K562 (cell line): ENCODE results near the gene SNW1. TPM values are rescaled to one million over a fixed set of nuclear protein-coding genes. Genes with fewer than 3 reads are reported as not detected.

ENCODE experiments used
- AFF4 ChIP-seq: sonication (generic); formaldehyde crosslinking; IDR thresholded peaks from 2 replicates; pipeline ENCODE4 v1.8.0; 2023; ENCODE audit warnings: mild to moderate bottlenecking, missing genetic modification reagents
- ARID3A ChIP-seq: IDR thresholded peaks from 2 replicates; pipeline ENCODE4 v1.6.1; 2012; ENCODE audit warnings: low read depth, low read length, improper control_type of control experiment, borderline replicate concordance
- BCLAF1 ChIP-seq, 2 experiments: fragments of 450-650 bp in 1 of 2; IDR thresholded peaks; 2 replicates each; pipeline ENCODE4 v1.6.1; 2011 to 2017; ENCODE audit warnings: low read depth in 2 of 2, antibody characterized with exemption in 1 of 2, borderline replicate concordance in 1 of 2, low read length in 1 of 2, mild to moderate bottlenecking in 1 of 2, mixed read lengths in 1 of 2; ENCODE audit not compliant: control insufficient read depth in 1 of 2
- CBFA2T2 ChIP-seq: fragments of 450-650 bp; conservative IDR thresholded peaks from 2 replicates; pipeline ENCODE4 v1.6.1; 2017; ENCODE audit warnings: mild to moderate bottlenecking
- CXXC5 ChIP-seq: fragments of 250-450 bp; sonication (Bioruptor Pico); IDR thresholded peaks from 2 replicates; pipeline ENCODE4 v1.8.0; 2022; ENCODE audit warnings: inconsistent platforms, mild to moderate bottlenecking, moderate library complexity
- PML ChIP-seq: IDR thresholded peaks from 2 replicates; pipeline ENCODE4 v1.6.1; 2012; ENCODE audit warnings: low read length, inconsistent platforms
- POLR3A ChIP-seq: IDR thresholded peaks from 2 replicates; pipeline ENCODE4 v1.6.1; 2011; ENCODE audit warnings: borderline replicate concordance, mild to moderate bottlenecking, moderate library complexity; ENCODE audit not compliant: insufficient read length, insufficient read depth; ENCODE audit errors: extremely low read depth
- PYGO2 ChIP-seq: fragments of 450-650 bp; IDR thresholded peaks from 2 replicates; pipeline ENCODE4 v1.6.1; 2016; ENCODE audit warnings: mild to moderate bottlenecking, missing genetic modification characterization, moderate library complexity, missing compliant biosample characterization
- RAD51 ChIP-seq: fragments of 450-650 bp; IDR thresholded peaks from 2 replicates; pipeline ENCODE4 v1.7.1; 2016; ENCODE audit warnings: low read depth, mild to moderate bottlenecking, borderline replicate concordance
- TCF3 ChIP-seq: sonication (generic); formaldehyde crosslinking; IDR thresholded peaks from 2 replicates; pipeline ENCODE4 v1.4.0; 2020; ENCODE audit warnings: mild to moderate bottlenecking, missing genetic modification reagents
- TEAD1 ChIP-seq, 2 experiments: fragments of 450-650 bp in 1 of 2; sonication (generic) in 1 of 2; formaldehyde crosslinking; IDR thresholded peaks; 2 replicates each; pipeline versions ENCODE4 v1.4.0 to v1.8.0; 2020 to 2022; ENCODE audit warnings: mild to moderate bottlenecking in 2 of 2, missing genetic modification reagents in 1 of 2
- TFE3 ChIP-seq: fragments of 450-650 bp; formaldehyde crosslinking; IDR thresholded peaks from 2 replicates; pipeline ENCODE4 v1.4.0; 2020; ENCODE audit warnings: mild to moderate bottlenecking, mixed read lengths
- TOE1 ChIP-seq, 2 experiments: fragments of 450-650 bp in 1 of 2; sonication (generic) in 1 of 2; formaldehyde crosslinking in 1 of 2; IDR thresholded peaks; 2 replicates each; pipeline versions ENCODE4 v1.7.1 to v1.8.0; 2016 to 2022; ENCODE audit warnings: borderline replicate concordance in 2 of 2, mild to moderate bottlenecking in 2 of 2, antibody characterized with exemption in 1 of 2, inconsistent platforms in 1 of 2, low read depth in 1 of 2, missing genetic modification reagents in 1 of 2, moderate library complexity in 1 of 2
- ZBTB9 ChIP-seq: fragments of 450-650 bp; formaldehyde crosslinking; IDR thresholded peaks from 2 replicates; pipeline ENCODE4 v1.4.0; 2020; ENCODE audit warnings: mild to moderate bottlenecking, moderate library complexity
- polyA plus RNA-seq, 8 experiments: library from polyadenylated mRNA; depleted of rRNA in 4 of 8; stranded (reverse) in 5 of 8; unstranded in 3 of 8; fragments of >200 nt; fragmentation: Nextera tagmentation in 2 of 8; fragmentation: Illumina TruSeq in 1 of 8; extraction: Ambion mirVana in 2 of 8; extraction: Trizol in 1 of 8; gene quantifications; 2 replicates each; pipeline versions ENCODE4 v1.2.1 to v1.2.3, GENCODE V29; 2011 to 2014; ENCODE audit warnings: inconsistent platforms in 1 of 8, missing spikeins in 1 of 8
- total RNA-seq, 7 experiments: library from RNA; depleted of rRNA in 6 of 7; stranded (reverse); fragments of >200 nt in 6 of 7; fragmentation: Illumina TruSeq in 2 of 7; extraction: Trizol in 2 of 7; gene quantifications; 2 replicates each; pipeline versions ENCODE4 v1.2.1 to v1.2.3, GENCODE V29; 2011 to 2021; ENCODE audit warnings: low replicate concordance in 1 of 7

Gene SNW1
- total and polyA plus RNA-seq, 9 of the 15 experiments (the other 6 are each of a cell fraction or from before 2014, with no cell fraction given), result 64.4 to 143 (median 98.2) TPM

- TF ChIP-seq PML (no peak), TEAD1 (CRISPR knock-in tag; IDR thresholded peaks at IDR 0.05) (no peak), CXXC5 (CRISPR knock-in tag) (no peak), TFE3 (CRISPR knock-in tag) (peak; percentile 70), TCF3 (CRISPR knock-in tag) (no peak), ARID3A (no peak), PYGO2 (tag) (no peak), CBFA2T2 (0 out of 2 replicates have a peak, but pooled peaks have one; percentile 11), AFF4 (CRISPR knock-in tag) (no peak), RAD51 (peak; percentile 71), TOE1 (IDR thresholded peaks at IDR 0.05; ENCODE audit: borderline replicate concordance) (peak; percentile 36; the same call in 1 of the 2 replicates), TOE1 (CRISPR knock-in tag; IDR thresholded peaks at IDR 0.05; ENCODE audit: borderline replicate concordance, low read depth) (no peak), BCLAF1 (IDR thresholded peaks at IDR 0.05; ENCODE audit: borderline replicate concordance in 1 of 2, control insufficient read depth in 1 of 2, low read depth in 2 of 2, low read length in 1 of 2) (no peak), POLR3A (no peak), ZBTB9 (no peak)
Measured at GRCh38 chr14:77805706-77806105, 44.8 kb upstream of the SNW1 start (continued).
